ENCODE results near the gene PGM5.

Gene PGM5

DNA sequence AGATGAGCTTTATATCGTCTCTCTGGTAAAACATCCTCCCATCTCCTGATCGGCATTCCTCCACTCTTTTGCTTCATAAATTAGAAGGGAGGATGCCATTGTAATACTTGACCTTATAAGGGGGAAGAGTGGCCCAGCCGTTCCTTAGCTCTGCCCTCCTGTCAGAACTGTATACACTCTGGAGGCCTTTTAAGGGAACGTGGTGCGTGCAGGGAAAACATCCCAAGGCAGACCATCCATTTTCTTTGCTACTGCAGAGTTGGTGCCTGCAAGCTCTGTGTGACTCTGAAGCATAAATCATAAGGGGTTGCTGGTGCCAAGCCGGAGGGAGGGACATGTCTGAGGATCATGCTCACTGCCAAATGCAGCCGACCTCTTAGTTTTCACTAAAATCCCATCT, 90.4 kb downstream of the PGM5 start:
- DNase-seq, result no peak

DNA sequence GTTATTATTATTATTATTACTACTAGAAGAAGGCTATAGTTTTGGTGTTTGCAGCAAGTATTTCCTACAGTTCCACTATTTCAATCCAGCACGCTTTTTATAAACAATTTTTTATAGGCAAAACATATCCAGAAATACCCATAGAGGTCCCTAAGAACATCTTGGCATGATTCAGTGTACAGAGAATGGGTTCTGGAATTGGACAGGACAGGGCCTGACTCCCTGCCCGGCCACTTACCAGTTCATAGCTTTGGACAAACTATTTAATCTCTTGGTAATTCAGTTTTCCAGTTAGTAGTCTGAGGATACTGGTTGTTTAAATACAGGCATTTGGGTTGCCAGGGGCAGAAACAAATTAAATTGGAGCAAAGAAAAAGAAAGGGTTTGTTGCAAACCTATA, 91.2 kb downstream of the PGM5 start:
- no peak for DNase-seq

DNA sequence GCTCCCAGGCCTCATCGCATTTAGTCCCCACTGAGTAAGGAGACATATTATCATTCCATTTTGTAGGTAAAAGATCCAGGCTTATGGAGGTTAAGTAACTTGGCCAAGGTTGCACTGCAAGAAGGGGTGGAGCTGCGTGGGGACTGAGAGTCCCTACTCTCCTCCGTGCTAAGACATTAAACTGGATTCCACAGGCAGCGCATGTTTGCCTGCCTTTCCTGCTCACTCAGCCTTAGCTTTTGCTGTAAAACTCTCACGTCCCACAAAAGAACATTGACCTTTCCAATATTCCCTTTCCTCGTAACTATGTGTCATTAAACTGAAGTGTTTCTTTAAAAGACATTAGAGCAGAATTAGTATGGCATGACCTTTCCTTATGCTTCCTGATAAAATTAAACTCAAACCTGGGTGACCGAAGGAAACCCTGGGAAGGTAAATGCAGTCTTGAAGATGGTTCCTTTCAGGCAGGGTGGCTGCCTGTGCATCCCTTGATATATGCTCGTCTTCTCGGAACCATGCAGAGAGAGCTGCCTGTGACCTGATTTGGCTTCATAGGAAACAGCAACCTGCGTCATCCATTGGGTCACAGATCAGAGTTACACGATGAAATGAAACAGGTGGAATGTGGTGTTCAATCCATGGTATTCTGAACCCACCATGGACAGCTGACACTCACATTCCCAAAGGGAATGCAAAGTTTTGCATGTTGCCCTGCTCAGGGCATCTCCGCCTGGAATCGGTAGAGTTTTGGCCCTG, 98.3 kb downstream of the PGM5 start:
- DNase-seq, result no peak

DNA sequence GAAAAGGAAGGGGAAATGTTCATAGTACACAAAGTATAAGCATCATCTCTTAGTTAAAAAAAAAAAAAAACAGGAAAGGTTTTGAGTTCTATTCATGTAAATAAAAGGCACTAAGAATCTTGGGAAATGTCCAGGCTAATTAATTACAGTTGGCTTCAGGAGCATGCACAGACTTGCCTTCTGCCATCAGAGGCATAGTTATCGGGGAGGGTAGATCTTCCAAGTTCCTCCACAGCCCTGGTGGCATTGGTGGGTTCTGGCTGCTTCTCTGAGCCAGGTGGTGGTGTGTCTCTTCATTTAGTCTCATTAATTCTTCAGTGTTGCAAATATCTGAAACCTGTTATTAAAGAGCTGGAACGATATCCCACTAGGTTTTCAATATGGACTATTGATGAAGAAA, 99.0 kb downstream of the PGM5 start:
- no peak for DNase-seq

DNA sequence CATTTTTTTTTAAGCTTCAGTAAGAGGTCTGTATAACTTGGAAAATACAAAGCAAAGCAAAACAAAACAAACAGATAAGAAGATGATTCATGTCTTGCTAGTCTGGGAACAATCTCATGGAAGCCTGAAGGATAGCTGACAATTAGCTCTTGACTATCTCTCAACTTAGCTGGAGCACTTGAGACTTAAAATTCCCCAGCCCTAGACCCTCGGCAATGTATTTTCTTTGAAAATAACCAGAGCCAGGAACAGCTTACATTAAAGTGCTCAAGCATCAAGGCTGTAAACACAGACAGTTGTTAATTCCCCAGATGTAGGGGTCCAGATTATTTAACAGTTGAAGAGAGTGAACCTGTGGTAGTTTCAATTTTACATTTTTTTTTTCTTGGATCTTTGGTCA, 101.4 kb downstream of the PGM5 start:
- DNase-seq, result no peak

DNA sequence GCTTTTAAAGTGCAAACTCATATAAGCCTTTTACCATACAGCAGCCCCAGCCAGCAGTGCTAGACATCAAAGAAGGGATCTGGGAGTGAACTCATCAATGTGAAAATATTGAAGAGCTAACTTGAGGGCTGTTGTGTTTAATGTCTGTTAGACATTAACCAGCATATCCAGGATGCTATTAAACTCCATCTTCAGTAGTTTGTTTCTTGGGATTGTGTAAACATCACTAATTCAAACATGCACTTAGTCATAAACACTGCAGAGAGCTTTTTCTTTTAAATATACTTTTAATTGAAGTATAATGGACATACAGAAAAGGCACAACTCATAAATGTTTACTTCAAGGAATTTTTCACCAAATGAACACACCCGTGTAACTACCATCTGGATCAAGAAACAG, 102.5 kb downstream of the PGM5 start:
- DNase-seq, result no peak

DNA sequence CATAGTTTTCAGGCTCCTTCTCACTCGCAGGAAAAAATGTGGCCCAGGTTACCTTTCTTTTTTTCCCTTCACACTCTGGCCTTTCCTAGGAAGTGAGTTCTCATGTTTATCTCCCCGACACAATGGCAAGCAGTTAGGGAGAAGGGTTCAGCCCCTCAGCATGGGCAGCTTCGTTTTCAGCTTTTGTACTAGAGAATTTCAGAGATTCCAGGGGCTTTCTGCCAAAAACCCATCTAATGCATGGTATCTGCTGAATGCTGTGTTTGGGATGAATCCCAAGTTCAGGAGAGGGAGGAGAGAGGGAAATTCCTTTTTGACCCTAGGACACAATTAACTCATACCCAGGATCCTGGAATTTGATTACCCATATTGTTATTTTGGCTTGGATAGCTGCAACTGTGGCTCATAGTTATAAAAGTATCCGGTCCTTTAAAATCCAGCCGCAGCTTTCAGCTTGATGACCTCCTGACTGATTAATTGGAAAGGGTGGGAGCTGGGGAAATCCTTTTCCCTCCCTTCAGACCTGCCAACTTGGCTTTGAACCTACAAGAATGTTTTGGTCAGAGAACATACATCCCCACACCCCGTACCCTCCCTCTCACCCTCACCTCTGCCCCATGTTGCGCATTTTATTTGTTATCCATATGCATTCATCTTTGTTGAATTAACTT, 105.8 kb downstream of the PGM5 start:
- no peak for DNase-seq

DNA sequence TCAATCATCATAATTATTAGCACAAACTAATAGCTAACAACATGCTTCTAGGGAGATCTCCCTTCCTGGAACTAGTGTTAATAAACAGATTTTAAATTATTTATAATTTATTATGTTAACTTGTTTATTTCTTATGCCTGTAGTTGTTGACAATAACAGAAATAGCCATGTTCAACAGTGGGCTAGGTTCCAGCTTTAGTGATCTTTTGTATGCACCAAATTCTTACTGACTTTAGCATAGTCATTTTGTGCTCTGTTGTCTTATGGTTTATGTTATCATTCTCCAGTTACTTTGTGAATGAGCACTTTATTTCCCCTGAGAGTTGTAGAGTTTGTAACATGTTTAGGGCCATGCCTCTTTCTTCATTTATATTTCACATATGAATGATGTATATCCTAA, 113.7 kb downstream of the PGM5 start:
- DNase-seq, result no peak

DNA sequence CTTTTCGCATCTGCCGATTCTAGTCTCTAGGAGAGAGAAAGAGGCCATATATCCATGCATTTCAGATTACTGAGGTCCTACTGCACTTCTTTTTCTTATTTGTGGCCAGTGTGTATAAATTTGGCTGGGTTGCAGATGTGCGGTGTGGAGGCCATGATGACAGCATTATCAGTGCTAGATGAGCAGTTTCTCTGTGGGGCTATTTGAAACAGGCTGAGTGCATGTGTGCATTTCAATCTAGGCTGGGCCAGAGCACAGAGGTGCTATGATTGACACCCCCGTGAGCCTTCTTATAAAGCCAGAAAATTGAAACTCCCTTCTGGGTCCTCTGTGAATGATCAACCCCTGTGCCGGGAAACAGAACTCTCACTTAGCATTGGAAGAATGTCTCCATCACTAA, 114.2 kb downstream of the PGM5 start:
- DNase-seq, result no peak

DNA sequence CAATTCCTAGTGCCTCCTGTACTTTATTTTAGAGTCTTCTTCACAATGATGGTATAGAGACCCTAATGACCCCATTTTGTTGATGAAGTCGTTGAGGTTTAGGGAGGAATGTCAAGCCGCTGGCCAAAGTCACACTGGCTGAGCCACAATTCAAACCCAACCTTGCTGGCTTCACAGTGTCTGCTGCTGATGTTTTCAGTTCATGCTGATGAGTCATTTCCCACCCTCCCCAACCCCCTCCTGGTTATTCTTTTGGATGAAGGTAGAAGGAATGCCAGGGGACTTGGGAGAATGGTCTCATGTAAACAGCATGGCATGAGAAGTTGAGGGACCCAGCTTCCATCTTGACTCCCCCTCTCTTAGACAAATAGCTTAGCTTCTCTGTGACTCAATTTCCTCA, 115.7 kb downstream of the PGM5 start:
- no peak for DNase-seq

DNA sequence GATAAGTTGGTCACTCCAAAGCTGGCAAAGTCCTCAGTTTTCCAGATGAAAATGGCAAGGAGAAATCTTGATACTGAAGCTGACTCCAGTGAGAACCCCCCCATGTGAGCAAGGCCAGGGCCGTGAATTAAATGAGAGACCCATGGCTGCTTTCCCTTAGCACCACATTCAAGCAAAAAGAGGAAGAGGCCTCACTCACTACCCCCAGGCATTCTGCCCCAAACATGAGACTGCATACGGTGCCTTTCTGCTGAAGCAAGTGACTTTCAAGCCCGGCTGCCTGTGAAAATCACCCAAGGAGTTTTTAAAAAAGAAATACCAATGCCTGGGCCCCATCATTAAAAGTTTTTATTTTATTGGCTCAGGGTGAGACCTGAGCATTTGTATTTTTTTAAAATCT, 117.4 kb downstream of the PGM5 start:
- DNase-seq, result no peak

DNA sequence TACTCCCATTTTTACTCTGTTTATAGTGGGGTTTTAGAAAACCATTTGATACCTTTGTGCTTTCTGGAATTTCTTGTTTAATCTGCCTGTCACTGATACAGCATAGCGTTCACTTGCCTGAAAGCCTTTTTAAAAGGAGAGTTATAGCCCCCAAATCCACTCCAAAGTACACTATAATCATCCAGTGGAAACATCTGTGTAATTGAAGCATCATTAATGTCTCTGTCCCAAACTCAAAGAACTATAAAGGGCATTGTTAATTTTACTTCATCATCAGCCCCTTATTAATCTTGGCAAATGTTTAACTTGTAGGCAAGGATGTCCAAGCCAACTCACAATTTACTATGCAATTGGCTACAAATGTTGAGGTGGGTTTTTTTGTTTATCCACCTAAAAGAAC, 120.0 kb downstream of the PGM5 start:
- no peak for DNase-seq

DNA sequence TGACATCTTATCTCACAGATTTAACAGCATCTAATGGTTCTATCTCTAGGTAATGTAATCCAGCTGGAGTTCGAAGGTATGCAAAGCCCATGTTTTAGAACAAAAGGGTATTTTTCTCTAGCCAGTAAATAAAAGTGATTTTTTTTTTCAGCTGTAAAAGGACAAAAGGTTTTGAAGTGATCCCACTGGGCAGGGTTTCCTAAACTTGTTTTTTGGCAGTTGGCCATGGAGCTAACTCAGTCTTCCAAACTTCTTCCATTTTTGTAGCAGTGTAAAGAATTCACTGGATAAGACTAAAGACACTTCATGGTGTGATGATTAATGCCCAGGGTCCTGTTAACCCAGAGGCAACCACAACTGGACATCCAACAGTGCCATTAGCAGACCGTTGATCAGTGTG, 120.4 kb downstream of the PGM5 start:
- DNase-seq, result no peak

DNA sequence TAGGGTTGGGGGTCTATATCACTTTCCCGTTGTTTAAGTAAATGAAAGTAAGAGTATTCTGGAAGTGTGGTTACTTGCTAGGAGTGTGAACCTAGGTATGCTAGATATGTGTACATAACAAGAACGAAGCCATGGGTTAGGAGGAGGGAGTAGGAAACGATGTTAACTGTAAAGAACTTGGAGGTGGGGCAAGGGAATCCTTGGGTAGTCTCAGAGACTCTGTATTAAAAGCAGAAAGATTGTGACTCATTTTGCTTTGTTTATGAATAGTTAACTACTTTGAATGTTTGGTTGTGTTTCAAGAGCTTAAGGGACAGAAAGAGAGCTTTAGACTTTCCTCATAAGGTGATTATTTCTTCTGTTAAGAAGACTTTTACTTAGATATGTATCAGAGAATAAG, 124.4 kb downstream of the PGM5 start:
- no peak for DNase-seq

DNA sequence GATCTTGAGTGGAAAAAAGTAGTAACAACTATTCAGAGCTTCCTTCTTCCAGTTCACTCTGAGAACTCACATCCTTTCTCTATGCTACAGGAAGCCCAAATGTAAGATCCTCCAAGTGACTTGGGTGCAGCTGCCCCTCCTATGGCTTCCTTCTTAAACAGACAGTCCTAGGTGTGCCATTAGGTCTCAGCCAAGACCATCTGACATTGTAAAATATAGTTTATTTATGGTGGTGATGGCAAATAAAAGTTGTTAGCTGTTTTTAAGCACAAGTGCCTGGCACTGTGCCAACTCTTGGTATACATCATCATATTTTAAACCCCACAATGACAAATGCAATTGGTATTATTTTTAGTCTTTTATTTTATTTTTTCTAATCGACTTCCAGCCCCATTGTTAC, 126.1 kb downstream of the PGM5 start:
- no peak for DNase-seq

DNA sequence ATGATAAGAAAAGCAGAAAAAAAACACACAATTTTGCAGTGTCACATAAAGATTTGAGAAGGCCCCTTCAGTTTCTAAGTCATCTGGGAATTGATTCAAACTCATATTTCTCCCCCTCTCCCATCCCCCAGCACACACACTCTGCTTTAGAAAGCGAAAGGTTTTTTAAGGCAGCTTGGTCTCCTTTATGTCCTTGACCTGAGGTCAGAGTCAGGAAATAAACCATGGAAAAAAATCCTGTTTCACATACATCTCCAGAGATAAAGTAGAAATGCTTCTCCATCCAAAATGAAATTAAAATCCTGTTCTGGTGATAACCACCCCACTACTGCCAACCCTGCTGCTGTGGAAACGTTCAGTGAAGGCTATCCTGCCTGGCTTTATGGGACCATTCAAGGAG, 131.7 kb downstream of the PGM5 start:
- DNase-seq, result no peak

DNA sequence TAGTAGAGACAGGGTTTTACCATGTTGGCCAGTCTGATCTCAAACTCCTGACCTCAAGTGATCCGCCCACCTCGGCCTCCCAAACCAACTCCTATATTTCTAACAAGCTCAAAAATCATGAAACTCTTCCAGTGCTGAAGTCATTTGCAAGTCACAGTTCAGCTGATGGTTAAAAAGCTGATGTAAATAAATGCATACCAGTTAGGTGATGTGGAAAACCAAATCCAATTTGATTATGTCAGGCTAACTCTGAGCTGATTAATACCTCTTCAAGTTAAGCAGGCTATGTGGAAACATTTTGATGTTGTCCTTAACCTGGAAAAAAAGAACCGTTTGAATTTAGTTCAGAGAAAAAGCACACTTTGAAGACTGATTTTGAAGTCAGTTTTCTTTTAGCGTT, 133.2 kb downstream of the PGM5 start:
- no peak for DNase-seq

DNA sequence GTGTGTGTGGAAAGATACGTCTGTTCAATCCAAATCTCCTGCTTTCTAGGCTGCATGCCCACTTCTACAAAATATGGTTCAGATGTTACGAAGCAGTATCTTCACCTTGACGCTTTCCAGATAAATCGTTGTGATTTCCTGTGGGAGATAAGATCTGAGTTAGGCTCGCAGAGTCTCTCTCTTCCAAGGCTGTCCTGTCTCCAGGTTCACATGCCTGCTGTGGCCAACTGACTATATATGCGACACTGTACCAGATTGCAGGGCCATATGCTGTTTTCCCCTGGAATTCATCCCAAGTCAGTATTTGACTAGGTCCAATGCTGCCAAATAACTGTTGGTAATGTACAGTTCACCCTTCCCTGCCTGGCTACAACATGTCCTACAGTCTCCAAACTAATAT, 136.4 kb downstream of the PGM5 start:
- DNase-seq, result no peak

DNA sequence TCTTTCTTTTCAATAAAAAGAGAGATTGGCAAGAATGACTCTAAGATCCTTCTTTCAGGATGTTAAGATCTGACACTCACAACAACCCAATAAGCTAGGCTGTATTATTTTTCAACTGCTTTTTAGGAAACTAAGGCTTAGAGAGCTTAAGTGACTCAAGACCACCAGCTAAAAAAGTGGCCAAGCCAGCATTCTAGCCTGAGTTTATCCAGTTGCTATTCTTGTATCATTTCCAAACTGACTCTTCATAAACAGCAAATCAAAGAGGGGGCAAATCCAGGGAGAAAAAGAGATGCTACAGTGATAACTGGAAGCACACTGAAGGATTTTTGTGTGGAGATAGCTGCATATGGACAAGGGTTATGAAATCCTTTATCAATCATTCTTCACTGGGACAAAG, 137.1 kb downstream of the PGM5 start:
- no peak for DNase-seq

DNA sequence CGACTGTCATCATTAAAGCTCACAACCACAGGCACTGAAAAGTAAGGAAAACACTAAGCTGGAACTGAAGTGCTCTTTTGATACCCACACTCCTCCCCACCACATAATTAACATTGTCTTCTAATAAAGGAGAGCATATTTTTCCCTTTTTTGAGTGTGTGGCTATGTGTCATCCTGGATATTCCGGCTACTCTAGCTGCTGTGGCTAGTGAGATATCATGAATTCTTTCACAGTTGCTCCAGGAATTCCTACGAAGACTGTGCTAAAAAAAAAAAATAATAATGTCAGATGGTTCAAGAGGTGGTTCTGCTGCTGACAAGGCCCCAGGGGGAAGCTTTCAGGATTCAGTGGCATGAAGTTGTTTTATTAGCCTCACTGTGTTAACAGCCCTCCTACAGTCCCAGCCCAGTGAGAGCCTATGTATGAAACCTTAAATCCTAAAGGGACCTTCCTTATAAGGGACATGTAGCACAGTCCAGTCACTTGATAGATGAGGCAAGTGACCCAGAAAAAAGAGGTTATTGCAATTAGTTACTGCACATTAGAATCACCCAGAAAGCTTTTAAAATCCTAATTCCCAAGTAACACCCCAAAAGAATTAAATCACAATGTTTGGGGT, 137.7 kb downstream of the PGM5 start:
- no peak for DNase-seq

DNA sequence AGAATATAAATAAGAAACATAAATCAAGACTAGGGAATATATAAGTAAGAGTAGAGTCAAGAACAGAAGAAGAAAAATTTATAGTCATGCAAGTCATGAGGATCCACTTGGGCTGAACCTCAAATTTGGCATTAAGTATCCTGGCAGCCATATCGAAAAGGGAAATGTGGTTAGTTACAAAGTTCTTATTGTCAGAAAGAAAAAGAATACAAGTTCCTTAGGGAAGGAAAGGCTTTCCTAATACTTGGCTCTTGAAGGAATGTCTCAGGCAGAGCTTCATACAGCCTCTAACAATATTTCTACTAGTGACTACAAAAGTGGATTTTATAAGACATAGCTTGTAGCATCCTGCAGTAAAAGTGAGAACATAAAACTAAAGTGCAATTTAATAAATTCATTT, 138.8 kb downstream of the PGM5 start:
- DNase-seq, result no peak

DNA sequence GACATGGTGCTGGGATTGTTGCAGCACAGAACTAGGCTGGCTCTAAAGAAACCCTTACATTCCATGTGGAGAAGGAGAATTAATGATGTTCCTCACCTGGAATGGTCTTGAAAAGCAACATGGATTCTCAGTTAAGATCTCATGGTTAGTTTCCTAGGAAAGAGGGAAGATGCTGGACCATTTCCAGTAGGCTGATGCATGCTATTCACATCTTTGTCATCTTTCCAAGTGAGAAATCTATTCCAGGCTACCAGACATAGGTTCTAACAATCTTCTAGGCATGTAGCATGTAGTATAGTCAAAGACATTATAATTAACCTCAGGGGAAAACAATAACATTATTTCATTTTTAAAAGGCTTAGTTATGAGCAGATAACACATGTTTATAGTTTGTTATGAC, 139.9 kb downstream of the PGM5 start:
- DNase-seq, result no peak

DNA sequence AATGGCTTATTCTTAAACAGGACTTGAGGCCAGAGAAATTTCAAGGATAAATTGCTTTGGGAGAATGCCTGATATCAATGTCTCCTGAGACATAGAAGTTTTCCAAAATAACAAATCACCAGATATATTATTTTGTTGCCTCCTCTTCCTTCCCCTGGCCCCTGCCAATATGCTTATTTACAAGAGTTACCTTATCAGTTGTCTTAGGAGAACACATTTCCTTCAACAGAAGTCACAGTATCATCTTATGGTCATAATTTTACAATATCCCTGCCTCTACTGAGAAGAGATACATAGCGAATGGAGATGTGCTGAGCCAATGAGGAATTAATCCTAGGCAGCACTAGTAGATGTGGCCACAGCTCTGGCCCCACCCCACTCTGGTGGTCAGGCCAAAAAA, 141.2 kb downstream of the PGM5 start:
- no peak for DNase-seq

DNA sequence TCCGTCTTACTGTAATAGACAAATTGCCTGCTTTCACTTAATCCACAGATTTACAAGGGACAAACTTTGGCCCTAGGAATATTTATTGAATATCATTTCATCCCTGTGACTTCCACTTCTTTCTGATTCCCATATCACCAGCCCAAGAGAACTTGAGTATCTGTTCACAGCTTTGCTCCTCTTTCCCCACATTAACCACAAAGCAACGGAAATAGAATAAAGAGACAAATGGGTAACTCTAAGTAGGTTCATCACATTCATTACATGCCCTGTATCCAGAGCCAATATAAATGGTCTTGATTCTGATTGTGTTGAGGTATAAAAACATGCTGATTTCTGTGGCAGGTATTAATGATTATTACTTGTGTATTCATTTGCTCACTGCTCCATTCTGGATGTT, 142.4 kb downstream of the PGM5 start:
- no peak for DNase-seq

All from SW 1271 (cell line).